ENCODE results near the gene C3orf52. TPM values are rescaled to one million over a fixed set of nuclear protein-coding genes. Genes with fewer than 3 reads are reported as not detected.

C3orf52 gene
- total and polyA plus RNA-seq, 3 donors from 2014 or later: 5.7 to 13.2 (median 6.8) TPM

GRCh38 chr3:112043621-112044201 is 42.5 kb upstream of the C3orf52 start:
- intact Hi-C loops (cut with DNase I; ENCODE audit: low total_unique reads): no loop called here
- no peak overlapping the region for H3K4me3 ChIP-seq
- peak; percentile 70 for DNase-seq
- H3K4me1 ChIP-seq: no peaks in the 10 kb centered on the region
- H3K27ac ChIP-seq: no peak overlapping the region
- H3K27me3 ChIP-seq: no peaks in the 10 kb centered on the region
- no peaks in the 10 kb centered on the region for H3K9me3 ChIP-seq
- no peaks in the 10 kb centered on the region for H3K36me3 ChIP-seq (ENCODE audit: low read depth, missing control alignments)
- WGBS, 2 donors: 8 to 10% methylated on average over 7 of the region's 7 CpGs
- TF ChIP-seq, protein P1, sequence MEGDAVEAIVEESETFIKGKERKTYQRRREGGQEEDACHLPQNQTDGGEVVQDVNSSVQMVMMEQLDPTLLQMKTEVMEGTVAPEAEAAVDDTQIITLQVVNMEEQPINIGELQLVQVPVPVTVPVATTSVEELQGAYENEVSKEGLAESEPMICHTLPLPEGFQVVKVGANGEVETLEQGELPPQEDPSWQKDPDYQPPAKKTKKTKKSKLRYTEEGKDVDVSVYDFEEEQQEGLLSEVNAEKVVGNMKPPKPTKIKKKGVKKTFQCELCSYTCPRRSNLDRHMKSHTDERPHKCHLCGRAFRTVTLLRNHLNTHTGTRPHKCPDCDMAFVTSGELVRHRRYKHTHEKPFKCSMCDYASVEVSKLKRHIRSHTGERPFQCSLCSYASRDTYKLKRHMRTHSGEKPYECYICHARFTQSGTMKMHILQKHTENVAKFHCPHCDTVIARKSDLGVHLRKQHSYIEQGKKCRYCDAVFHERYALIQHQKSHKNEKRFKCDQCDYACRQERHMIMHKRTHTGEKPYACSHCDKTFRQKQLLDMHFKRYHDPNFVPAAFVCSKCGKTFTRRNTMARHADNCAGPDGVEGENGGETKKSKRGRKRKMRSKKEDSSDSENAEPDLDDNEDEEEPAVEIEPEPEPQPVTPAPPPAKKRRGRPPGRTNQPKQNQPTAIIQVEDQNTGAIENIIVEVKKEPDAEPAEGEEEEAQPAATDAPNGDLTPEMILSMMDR (IDR thresholded peaks at IDR 0.05): peak; percentile 70 to 98 (median 72)
- no peak for TF ChIP-seq POLR2A (IDR thresholded peaks at IDR 0.05)

- Histone ChIP-seq H3K9me3 (no peaks in the 10 kb centered on the region), H3K27ac (no peak overlapping the region), H3K27me3 (no peaks in the 10 kb centered on the region), H3K36me3 (ENCODE audit: low read depth, missing control alignments) (no peaks in the 10 kb centered on the region), H3K4me3 (no peak overlapping the region), H3K4me1 (no peaks in the 10 kb centered on the region)
- intact Hi-C loops (cut with DNase I; ENCODE audit: low total_unique reads): no loop called here
- DNase-seq: no peak
- WGBS, 2 donors: 69 to 71% methylated on average over 4 of the region's 4 CpGs
- no peak for TF ChIP-seq POLR2A (IDR thresholded peaks at IDR 0.05)
- TF ChIP-seq, protein P1 (IDR thresholded peaks at IDR 0.05): no peak
These were observed 39.6 kb upstream of the C3orf52 start for GRCh38 chr3:112046599-112046998.

DNA sequence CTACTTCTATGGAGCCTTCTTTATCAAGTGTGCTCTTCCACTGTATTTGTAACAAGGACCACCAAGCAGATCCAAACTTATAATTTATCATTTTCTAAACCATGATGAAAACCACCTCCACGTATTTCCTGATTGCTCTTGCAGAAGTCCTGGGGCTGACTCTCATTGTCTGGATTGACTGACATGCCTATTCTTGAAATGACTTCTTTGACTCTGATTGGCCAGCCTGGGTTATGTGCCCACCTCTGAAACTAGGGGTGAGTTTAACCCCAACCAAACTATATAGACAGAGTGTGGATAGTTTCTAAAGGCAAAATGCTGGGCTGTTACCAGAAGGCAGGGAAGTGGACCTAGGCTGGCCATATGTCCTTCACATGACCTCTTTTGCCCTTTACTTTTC is 38.9 kb upstream of the C3orf52 start:
- Histone ChIP-seq H3K4me1 (no peaks in the 10 kb centered on the region), H3K9me3 (no peaks in the 10 kb centered on the region), H3K4me3 (no peak overlapping the region), H3K27me3 (no peaks in the 10 kb centered on the region), H3K36me3 (ENCODE audit: low read depth, missing control alignments) (no peaks in the 10 kb centered on the region), H3K27ac (no peak overlapping the region)
- no peak for DNase-seq
- intact Hi-C loops (cut with DNase I; ENCODE audit: low total_unique reads): no loop called here
- TF ChIP-seq, protein P1 (IDR thresholded peaks at IDR 0.05): no peak
- no peak for TF ChIP-seq POLR2A (IDR thresholded peaks at IDR 0.05)
- 79 to 88% methylated on average over 1 of the region's 1 CpG for WGBS, 2 donors

- Histone ChIP-seq H3K27me3 (no peaks in the 10 kb centered on the region), H3K4me1 (no peaks in the 10 kb centered on the region), H3K9me3 (no peaks in the 10 kb centered on the region), H3K27ac (no peak overlapping the region), H3K4me3 (no peak overlapping the region), H3K36me3 (ENCODE audit: low read depth, missing control alignments) (no peaks in the 10 kb centered on the region)
- WGBS, 2 donors: 73 to 76% methylated on average over 8 of the region's 8 CpGs
- intact Hi-C loops (cut with DNase I; ENCODE audit: low total_unique reads): no loop called here
- DNase-seq: no peak
- TF ChIP-seq, protein P1 (IDR thresholded peaks at IDR 0.05): no peak
- TF ChIP-seq POLR2A (IDR thresholded peaks at IDR 0.05): no peak
These were observed 37.3 kb upstream of the C3orf52 start for GRCh38 chr3:112048911-112049310.

GRCh38 chr3:112053229-112053628 is 33.0 kb upstream of the C3orf52 start:
- intact Hi-C loops (cut with DNase I; ENCODE audit: low total_unique reads): no loop called here
- no peaks in the 10 kb centered on the region for H3K9me3 ChIP-seq

More at GRCh38 chr3:112053229-112053628, 33.0 kb upstream of the C3orf52 start:
- H3K4me3 ChIP-seq: no peak overlapping the region
- H3K27me3 ChIP-seq: no peaks in the 10 kb centered on the region
- DNase-seq: no peak
- H3K36me3 ChIP-seq (ENCODE audit: low read depth, missing control alignments): no peaks in the 10 kb centered on the region
- WGBS, 2 donors: 42 to 53% methylated on average over 1 of the region's 1 CpG
- TF ChIP-seq, protein P1 (IDR thresholded peaks at IDR 0.05): no peak
- no peak for TF ChIP-seq POLR2A (IDR thresholded peaks at IDR 0.05)
- H3K4me1 ChIP-seq: no peaks in the 10 kb centered on the region
- no peak overlapping the region for H3K27ac ChIP-seq
